Astrocyte (in vitro differentiated cells and primary cell): ENCODE measurements around the gene CDK2.
"Not testable (repeated sequence)": the region's sequence is repeated elsewhere in the genome, so short reads cannot be mapped to it uniquely, and the experiment has no call there.

ENCODE experiments used
- EZH2 ChIP-seq: IDR thresholded peaks from 2 replicates; pipeline ENCODE4 v1.6.1; 2012; ENCODE audit warnings: mild to moderate bottlenecking, low read length, inconsistent platforms; ENCODE audit not compliant: insufficient read depth
- TF ChIP-seq, protein P1 (sequence below): IDR thresholded peaks from 2 replicates; pipeline ENCODE4 v1.5.1; 2011; ENCODE audit warnings: low read depth, mild to moderate bottlenecking, inconsistent platforms, low read length, moderate library complexity; ENCODE audit not compliant: insufficient read depth

DNA sequence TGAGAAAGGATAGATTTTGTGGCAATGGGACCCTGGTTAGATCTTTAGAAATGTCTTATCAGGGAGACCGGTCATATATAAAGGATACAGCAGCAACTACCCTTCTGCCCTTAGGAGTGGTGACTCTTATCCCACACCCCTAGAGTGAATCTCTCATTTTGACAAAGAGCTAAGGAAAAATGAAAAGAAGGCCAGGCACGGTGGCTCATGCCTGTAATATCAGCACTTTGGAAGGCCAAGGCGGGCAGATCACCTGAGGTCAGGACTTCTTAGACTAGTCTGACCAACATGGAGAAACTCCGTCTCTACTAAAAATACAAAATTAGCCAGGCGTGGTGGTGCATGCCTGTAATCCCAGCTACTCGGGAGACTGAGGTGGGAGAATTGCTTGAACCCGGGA is 19.3 kb downstream of the CDK2 start:
- TF ChIP-seq, protein P1, sequence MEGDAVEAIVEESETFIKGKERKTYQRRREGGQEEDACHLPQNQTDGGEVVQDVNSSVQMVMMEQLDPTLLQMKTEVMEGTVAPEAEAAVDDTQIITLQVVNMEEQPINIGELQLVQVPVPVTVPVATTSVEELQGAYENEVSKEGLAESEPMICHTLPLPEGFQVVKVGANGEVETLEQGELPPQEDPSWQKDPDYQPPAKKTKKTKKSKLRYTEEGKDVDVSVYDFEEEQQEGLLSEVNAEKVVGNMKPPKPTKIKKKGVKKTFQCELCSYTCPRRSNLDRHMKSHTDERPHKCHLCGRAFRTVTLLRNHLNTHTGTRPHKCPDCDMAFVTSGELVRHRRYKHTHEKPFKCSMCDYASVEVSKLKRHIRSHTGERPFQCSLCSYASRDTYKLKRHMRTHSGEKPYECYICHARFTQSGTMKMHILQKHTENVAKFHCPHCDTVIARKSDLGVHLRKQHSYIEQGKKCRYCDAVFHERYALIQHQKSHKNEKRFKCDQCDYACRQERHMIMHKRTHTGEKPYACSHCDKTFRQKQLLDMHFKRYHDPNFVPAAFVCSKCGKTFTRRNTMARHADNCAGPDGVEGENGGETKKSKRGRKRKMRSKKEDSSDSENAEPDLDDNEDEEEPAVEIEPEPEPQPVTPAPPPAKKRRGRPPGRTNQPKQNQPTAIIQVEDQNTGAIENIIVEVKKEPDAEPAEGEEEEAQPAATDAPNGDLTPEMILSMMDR, result not testable (repeated sequence)
- TF ChIP-seq EZH2, result not testable (repeated sequence)
